Activated naive CD8-positive, alpha-beta T cell treated with anti-CD3 and anti-CD28 coated beads for 36 hours (primary cell): ENCODE data around the gene POLD3. TPM values are rescaled to one million over a fixed set of nuclear protein-coding genes. Genes with fewer than 3 reads are reported as not detected.
"Not testable (repeated sequence)": the region's sequence is repeated elsewhere in the genome, so short reads cannot be mapped to it uniquely, and the experiment has no call there.

Experiments
- DNase-seq: peaks from one replicate; pipeline ENCODE4 v3.0.0; 2021
- H3K27ac Mint-ChIP-seq: one replicate; pipeline ENCODE4 v1.8.0; 2022; ENCODE audit warnings: mild to moderate bottlenecking, moderate library complexity, mixed read lengths
- H3K27me3 Mint-ChIP-seq: one replicate; pipeline ENCODE4 v1.8.0; 2022; ENCODE audit warnings: mild to moderate bottlenecking, mixed read lengths
- H3K36me3 Mint-ChIP-seq: one replicate; pipeline ENCODE4 v1.8.0; 2021; ENCODE audit warnings: mild to moderate bottlenecking, mixed read lengths
- H3K4me1 Mint-ChIP-seq: one replicate; pipeline ENCODE4 v1.8.0; 2021; ENCODE audit warnings: mixed read lengths
- H3K4me3 Mint-ChIP-seq: one replicate; pipeline ENCODE4 v1.8.0; 2022; ENCODE audit warnings: mild to moderate bottlenecking, moderate library complexity, mixed read lengths
- H3K9me3 Mint-ChIP-seq: one replicate; pipeline ENCODE4 v1.8.0; 2022; ENCODE audit warnings: mixed read lengths
- total RNA-seq, 2 experiments: library from RNA; stranded (reverse); gene quantifications; one replicate each; pipeline ENCODE4 v1.2.3, GENCODE V29; 2021

Gene POLD3
- total RNA-seq, 2 experiments from 2014 or later = 68.4 to 71.3 TPM

- Mint-ChIP-seq H3K27ac (no peak overlapping the region), H3K9me3 (no peaks in the 10 kb centered on the region), H3K36me3 (peaks cover 49% of the 10 kb centered on the region), H3K4me1 (peaks cover 6% of the 10 kb centered on the region), H3K4me3 (no peak overlapping the region), H3K27me3 (no peaks in the 10 kb centered on the region)
- DNase-seq = no peak
Observed at GRCh38 chr11:74641289-74641688, 48.9 kb downstream of the POLD3 start.

- Mint-ChIP-seq H3K4me3 (no peak overlapping the region), H3K27me3 (no peaks in the 10 kb centered on the region), H3K27ac (no peak overlapping the region), H3K9me3 (no peaks in the 10 kb centered on the region), H3K4me1 (no peaks in the 10 kb centered on the region), H3K36me3 (peaks cover 44% of the 10 kb centered on the region)
- DNase-seq = no peak
Observed at GRCh38 chr11:74641905-74642304, 49.5 kb downstream of the POLD3 start.

DNA sequence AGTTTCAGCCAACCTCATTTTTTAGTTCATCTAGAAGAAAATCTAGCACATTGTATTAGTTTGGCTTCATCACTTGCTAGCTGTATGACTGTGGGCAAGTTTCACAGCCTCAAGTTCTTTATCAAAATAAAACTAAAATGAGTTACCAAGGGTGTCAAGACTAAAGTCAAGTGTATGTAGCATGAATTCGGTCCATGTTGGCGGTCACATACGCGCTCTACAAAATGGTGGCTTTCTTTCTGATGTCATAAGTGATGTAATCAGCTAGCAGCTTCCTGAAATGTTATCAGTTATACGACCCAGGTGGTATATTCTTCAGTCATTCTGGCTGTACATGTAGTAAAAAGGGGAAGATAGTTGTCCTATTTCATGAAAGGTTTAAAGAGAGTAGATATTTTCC is 50.5 kb downstream of the POLD3 start:
- Mint-ChIP-seq H3K4me1 (no peaks in the 10 kb centered on the region), H3K27me3 (no peaks in the 10 kb centered on the region), H3K4me3 (no peak overlapping the region), H3K36me3 (peaks cover 40% of the 10 kb centered on the region), H3K9me3 (no peaks in the 10 kb centered on the region), H3K27ac (no peak overlapping the region)
- DNase-seq = no peak

GRCh38 chr11:74644081-74644480 is 51.7 kb downstream of the POLD3 start:
- Mint-ChIP-seq H3K4me3 (no peak overlapping the region), H3K27me3 (no peaks in the 10 kb centered on the region), H3K4me1 (no peaks in the 10 kb centered on the region), H3K27ac (no peak overlapping the region), H3K9me3 (no peaks in the 10 kb centered on the region), H3K36me3 (peaks cover 41% of the 10 kb centered on the region)
- no peak for DNase-seq

DNA sequence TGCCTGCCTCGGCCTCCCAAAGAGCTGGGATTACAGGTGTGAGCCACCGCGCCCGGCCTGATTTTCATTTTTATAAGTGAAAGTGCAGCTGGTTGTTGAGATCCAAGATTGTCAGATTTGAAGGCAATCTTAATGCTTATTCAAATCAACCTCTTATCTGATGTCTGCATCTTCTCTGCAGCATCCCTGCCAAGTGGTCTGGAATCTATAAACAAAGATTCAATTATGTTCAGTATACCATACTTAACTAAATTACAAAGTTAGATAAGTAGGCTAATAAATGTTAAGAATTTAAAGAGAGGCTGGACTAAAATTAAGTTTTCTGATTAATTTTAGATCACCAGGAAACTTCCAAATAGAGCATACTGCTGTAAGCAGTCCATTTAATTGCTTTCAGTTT is 53.8 kb downstream of the POLD3 start:
- H3K27me3 Mint-ChIP-seq = no peaks in the 10 kb centered on the region
- H3K4me1 Mint-ChIP-seq = no peaks in the 10 kb centered on the region
- no peak overlapping the region for H3K4me3 Mint-ChIP-seq
- H3K9me3 Mint-ChIP-seq = no peaks in the 10 kb centered on the region
- H3K27ac Mint-ChIP-seq = no peak overlapping the region
- no peak for DNase-seq
- peaks cover 48% of the 10 kb centered on the region for H3K36me3 Mint-ChIP-seq

DNA sequence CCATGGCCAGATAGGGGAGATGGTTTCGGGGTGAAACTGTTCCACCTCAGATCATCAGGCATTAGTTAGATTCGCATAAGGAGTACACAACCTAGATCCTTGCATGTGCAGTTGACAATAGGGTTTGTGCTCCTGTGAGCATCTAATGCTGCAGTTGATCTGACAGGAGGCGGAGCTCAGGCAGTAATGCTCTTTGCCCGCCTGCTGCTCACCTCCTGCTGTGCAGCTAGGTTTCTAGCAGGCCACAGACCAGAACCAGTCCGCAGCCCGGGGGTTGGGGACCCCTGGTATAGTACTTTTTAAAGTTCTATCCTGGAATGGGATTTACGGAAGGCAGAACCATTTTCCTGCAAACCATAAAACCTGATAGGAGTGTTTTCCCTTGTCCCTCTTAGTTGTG is 54.6 kb downstream of the POLD3 start:
- Mint-ChIP-seq H3K9me3 (no peaks in the 10 kb centered on the region), H3K27me3 (no peaks in the 10 kb centered on the region), H3K36me3 (peaks cover 47% of the 10 kb centered on the region), H3K27ac (no peak overlapping the region), H3K4me3 (no peak overlapping the region), H3K4me1 (no peaks in the 10 kb centered on the region)
- DNase-seq = no peak

DNA sequence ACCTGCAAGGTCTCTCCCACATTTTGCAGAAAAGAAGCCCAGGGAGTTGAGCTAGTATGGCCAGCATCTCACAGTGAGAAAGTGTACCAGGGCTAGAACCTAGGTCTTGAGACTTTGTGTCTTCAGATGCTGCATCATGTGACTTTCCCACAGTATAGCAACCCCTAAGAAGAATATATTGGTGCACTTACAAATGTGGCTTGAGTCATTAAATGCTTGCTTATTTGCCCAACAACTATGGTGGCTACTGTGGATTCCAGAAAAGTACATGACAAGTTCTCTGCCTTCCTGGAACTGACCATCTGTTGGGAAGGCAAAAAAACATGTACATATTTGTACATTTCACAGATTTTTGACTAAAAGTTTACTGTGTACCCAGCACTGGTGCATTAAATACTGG is 55.0 kb downstream of the POLD3 start:
- Mint-ChIP-seq H3K27ac (no peak overlapping the region), H3K36me3 (peaks cover 50% of the 10 kb centered on the region), H3K9me3 (no peaks in the 10 kb centered on the region), H3K4me1 (no peaks in the 10 kb centered on the region), H3K27me3 (no peaks in the 10 kb centered on the region), H3K4me3 (no peak overlapping the region)
- no peak for DNase-seq

DNA sequence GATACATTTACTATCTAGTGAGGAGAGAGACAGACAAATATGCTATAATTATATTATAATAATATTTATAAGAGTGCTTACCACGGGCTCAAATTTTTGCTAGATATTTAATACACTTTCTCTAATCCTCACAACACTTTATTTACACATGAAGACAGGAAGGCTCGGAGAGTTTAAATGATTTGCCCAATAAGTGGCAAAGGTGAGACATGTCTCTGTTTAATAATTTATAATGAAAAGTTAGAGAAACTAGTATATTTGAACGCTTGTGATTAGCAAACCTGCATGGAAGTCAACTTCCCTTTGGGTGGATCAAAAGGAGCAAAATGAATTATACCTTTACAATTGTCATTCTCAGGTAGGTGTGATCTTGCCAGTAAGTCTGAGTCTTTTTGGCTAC is 55.4 kb downstream of the POLD3 start:
- Mint-ChIP-seq H3K27me3 (no peaks in the 10 kb centered on the region), H3K4me3 (no peak overlapping the region), H3K4me1 (no peaks in the 10 kb centered on the region), H3K27ac (no peak overlapping the region), H3K9me3 (no peaks in the 10 kb centered on the region), H3K36me3 (peaks cover 51% of the 10 kb centered on the region)
- DNase-seq = no peak

DNA sequence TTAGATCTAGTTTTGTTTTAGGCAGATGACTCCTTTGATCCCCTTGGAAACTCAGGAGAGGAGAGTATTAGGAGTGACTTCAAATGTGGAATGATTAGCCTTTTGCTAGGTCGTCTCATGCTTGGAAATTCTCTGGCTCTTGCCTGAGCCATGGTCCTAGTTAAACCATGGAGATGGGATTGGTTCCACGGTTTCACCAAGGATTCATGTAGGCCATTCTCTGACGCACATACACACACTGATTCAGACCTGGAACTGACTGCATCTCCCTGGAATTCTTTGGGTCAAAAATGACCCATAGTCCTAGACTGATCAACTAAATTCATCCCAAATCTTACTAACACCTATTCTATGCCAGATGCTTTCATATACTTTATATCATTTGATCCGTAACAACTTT is 56.5 kb downstream of the POLD3 start:
- no peaks in the 10 kb centered on the region for H3K4me1 Mint-ChIP-seq
- H3K9me3 Mint-ChIP-seq = no peaks in the 10 kb centered on the region
- no peak overlapping the region for H3K27ac Mint-ChIP-seq
- H3K4me3 Mint-ChIP-seq = no peak overlapping the region
- H3K36me3 Mint-ChIP-seq = peaks cover 55% of the 10 kb centered on the region
- no peaks in the 10 kb centered on the region for H3K27me3 Mint-ChIP-seq
- DNase-seq = no peak

DNA sequence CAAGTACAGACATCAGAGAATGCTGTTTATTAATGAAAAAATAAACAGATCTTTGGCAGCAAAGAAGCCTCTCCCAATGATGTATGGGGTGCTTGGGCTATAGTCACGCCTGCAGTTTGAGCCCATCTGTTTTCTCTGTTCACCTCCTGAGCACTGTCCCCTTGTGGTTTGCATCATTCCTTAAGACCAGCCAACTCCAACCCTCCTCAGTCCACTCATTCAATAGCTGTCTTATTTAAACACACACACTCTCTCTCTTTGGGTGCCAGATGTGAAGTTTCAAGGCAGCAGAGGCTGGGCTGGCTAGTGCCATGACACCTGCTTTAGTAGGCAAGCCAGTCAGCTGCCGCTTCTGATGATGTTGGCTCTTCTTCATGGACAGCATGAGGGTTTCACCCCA is 58.1 kb downstream of the POLD3 start:
- no peak overlapping the region for H3K4me3 Mint-ChIP-seq
- no peaks in the 10 kb centered on the region for H3K27me3 Mint-ChIP-seq
- no peak for DNase-seq
- no peaks in the 10 kb centered on the region for H3K4me1 Mint-ChIP-seq
- no peaks in the 10 kb centered on the region for H3K9me3 Mint-ChIP-seq
- no peak overlapping the region for H3K27ac Mint-ChIP-seq
- peaks cover 60% of the 10 kb centered on the region for H3K36me3 Mint-ChIP-seq

- Mint-ChIP-seq H3K4me1 (no peaks in the 10 kb centered on the region), H3K4me3 (no peak overlapping the region), H3K27me3 (no peaks in the 10 kb centered on the region), H3K9me3 (peaks cover 9% of the 10 kb centered on the region), H3K27ac (no peak overlapping the region), H3K36me3 (peaks cover 80% of the 10 kb centered on the region)
- no peak for DNase-seq
Observed at GRCh38 chr11:74654976-74655375, 62.6 kb downstream of the POLD3 start.

- H3K4me3 Mint-ChIP-seq, H3K27me3 Mint-ChIP-seq: not testable (repeated sequence)
- peaks cover 67% of the 10 kb centered on the region for H3K36me3 Mint-ChIP-seq
Observed at GRCh38 chr11:74659124-74659523, 66.7 kb downstream of the POLD3 start.

GRCh38 chr11:74662487-74663103 is 70.2 kb downstream of the POLD3 start:
- Mint-ChIP-seq H3K36me3 (peaks cover 45% of the 10 kb centered on the region), H3K27me3 (no peaks in the 10 kb centered on the region), H3K4me1 (no peaks in the 10 kb centered on the region), H3K27ac (no peak overlapping the region), H3K4me3 (no peak overlapping the region), H3K9me3 (peaks cover 10% of the 10 kb centered on the region)
- DNase-seq = no peak

More at GRCh38 chr11:74659124-74659523, 66.7 kb downstream of the POLD3 start:
- H3K4me1 Mint-ChIP-seq, DNase-seq, H3K27ac Mint-ChIP-seq: not testable (repeated sequence)
- H3K9me3 Mint-ChIP-seq = peaks cover 10% of the 10 kb centered on the region

DNA sequence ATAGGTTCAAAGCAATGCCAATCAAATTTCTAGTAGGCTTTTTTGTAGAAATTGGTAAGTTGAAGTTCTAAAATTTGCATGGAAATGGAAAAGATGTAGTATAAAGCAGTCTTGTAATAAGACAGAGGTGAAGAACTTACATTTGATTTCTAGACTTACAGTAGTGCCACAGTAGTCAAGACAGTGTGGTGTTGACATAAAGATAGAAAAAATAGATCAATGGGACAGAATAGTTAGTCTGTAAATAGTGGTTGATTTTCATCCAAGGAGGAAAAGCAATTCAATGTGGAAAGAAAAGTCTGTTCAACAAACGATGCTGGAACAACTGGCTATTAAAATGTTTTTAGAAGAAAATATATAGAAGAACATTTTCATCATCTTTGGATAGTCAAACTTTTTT is 70.9 kb downstream of the POLD3 start:
- DNase-seq = no peak
- H3K9me3 Mint-ChIP-seq = peaks cover 9% of the 10 kb centered on the region
- no peak overlapping the region for H3K27ac Mint-ChIP-seq
- H3K4me3 Mint-ChIP-seq = no peak overlapping the region
- H3K27me3 Mint-ChIP-seq = no peaks in the 10 kb centered on the region
- no peaks in the 10 kb centered on the region for H3K4me1 Mint-ChIP-seq
- peaks cover 38% of the 10 kb centered on the region for H3K36me3 Mint-ChIP-seq

DNA sequence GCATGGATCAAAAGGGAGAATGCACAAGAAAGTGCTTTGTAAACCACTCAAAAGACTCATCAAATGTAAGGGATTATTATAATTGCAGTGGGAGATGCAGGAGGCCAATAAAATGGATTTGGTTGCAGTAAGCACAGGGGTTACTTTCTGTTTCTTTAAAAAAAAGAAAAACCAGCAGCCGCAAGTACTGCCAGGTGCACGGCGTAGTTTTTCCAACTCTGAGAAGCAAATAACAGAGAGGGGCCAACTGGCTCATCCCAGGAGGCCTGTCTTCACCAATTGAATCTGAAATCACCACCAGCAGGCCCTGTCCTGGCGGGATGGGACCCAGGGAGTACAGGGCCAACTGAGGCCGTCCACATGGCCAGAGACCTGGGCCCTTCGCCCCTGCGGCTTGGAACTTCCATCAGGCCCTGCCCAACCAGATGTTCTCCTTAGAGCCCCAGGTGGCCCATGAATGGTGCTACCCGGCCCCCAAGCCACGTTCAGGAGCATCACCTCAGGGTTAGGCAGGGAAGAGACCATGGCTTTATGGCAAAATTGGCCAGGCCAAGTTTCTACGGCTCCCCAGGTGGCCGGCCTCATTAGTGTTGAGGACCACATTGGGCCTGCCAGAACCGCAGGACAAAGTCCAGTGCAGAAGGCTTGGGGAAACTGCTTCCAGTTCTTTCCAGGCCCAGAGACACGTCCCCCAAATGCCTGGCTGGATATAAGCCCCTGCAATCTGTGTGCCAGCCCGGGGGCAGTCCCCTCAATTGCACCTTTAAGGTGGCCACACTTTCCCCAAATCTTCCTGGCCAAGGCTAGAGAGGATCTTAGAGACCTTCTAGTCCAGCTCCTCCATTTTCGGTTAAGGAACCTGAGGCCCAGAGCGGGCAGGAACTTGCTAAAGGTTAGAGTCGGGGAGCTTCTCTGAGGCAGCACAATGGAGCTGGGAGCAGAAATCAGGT is 77.1 kb downstream of the POLD3 start:
- H3K36me3 Mint-ChIP-seq = peaks cover 6% of the 10 kb centered on the region
- no peak for DNase-seq
- H3K4me3 Mint-ChIP-seq = no peak overlapping the region
- no peaks in the 10 kb centered on the region for H3K27me3 Mint-ChIP-seq
- no peaks in the 10 kb centered on the region for H3K9me3 Mint-ChIP-seq
- no peak overlapping the region for H3K27ac Mint-ChIP-seq
- H3K4me1 Mint-ChIP-seq = no peaks in the 10 kb centered on the region

GRCh38 chr11:74670171-74670570 is 77.8 kb downstream of the POLD3 start:
- no peaks in the 10 kb centered on the region for H3K27me3 Mint-ChIP-seq

More at GRCh38 chr11:74670171-74670570, 77.8 kb downstream of the POLD3 start:
- Mint-ChIP-seq H3K27ac (no peak overlapping the region), H3K9me3 (no peaks in the 10 kb centered on the region), H3K36me3 (peaks cover 6% of the 10 kb centered on the region), H3K4me1 (no peaks in the 10 kb centered on the region), H3K4me3 (no peak overlapping the region)
- no peak for DNase-seq
